H1 (cell line): ENCODE data around the gene TMEM131L. TPM values are rescaled to one million over a fixed set of nuclear protein-coding genes. Genes with fewer than 3 reads are reported as not detected.

Experiments used
- CTCF ChIA-PET: fragments of 300-600 bp; sonication (Branson Sonifier 250); formaldehyde crosslinking; loops from one replicate; lab custom pipeline; 2021; ENCODE audit not compliant: partially characterized antibody; lab: Charles Lee
- POLR2A ChIA-PET: fragments of 300-600 bp; sonication (Branson Sonifier 250); formaldehyde crosslinking; loops from one replicate; lab custom pipeline; 2021; ENCODE audit warnings: inconsistent platforms; ENCODE audit not compliant: partially characterized antibody; lab: Charles Lee
- DNase-seq, 2 experiments: peaks; one replicate each; pipeline versions ENCODE4 v3.0.0 to v3.0.0-alpha.2; 2010 to 2022; ENCODE audit warnings: low spot score in 2 of 2, low read depth in 1 of 2, mixed read lengths in 1 of 2
- FAIRE-seq: peaks from 2 replicates; lab custom pipeline; 2011; peaks lifted over from hg19 to GRCh38; lab: Jason Lieb, UNC
- H2AFZ ChIP-seq: 2 replicates; pipeline ENCODE4 v1.8.1; 2012; ENCODE audit warnings: low read length, inconsistent platforms
- H2AK5ac ChIP-seq: 2 replicates; pipeline ENCODE4 v1.6.1; 2013; ENCODE audit warnings: low read depth, low read length
- H2BK120ac ChIP-seq: replicated peaks from 2 replicates; pipeline ENCODE3; 2013; ENCODE audit warnings: low read depth, low read length, inconsistent platforms
- H2BK12ac ChIP-seq: 2 replicates; pipeline ENCODE4 v1.6.1; 2013; ENCODE audit warnings: low read depth, low read length
- H2BK15ac ChIP-seq: 2 replicates; pipeline ENCODE4 v1.6.1; 2013; ENCODE audit warnings: low read length
- H2BK20ac ChIP-seq: 2 replicates; pipeline ENCODE4 v1.6.1; 2013; ENCODE audit warnings: low read length
- H2BK5ac ChIP-seq: 2 replicates; pipeline ENCODE4 v1.6.1; 2013; ENCODE audit warnings: low read depth, low read length
- H3K14ac ChIP-seq: 2 replicates; pipeline ENCODE4 v1.6.1; 2013; ENCODE audit warnings: inconsistent platforms; ENCODE audit not compliant: insufficient read length
- H3K18ac ChIP-seq: 2 replicates; pipeline ENCODE4 v1.6.1; 2013; ENCODE audit warnings: low read length; ENCODE audit errors: extremely low read depth
- H3K23ac ChIP-seq: 2 replicates; pipeline ENCODE4 v1.6.1; 2013; ENCODE audit warnings: inconsistent platforms; ENCODE audit not compliant: insufficient read length
- H3K23me2 ChIP-seq: 2 replicates; pipeline ENCODE4 v1.6.1; 2013; ENCODE audit warnings: low read depth, low read length
- H3K27ac ChIP-seq: 2 replicates; pipeline ENCODE4 v1.6.1; 2011; ENCODE audit warnings: low read depth, low read length, inconsistent platforms
- H3K27me3 ChIP-seq, 4 experiments: replicated peaks in 1 of 4; 1 replicate in 1 of 4; 2 replicates in 3 of 4; pipeline versions ENCODE4 v1.6.1 to v1.8.1; 2011 to 2013; ENCODE audit warnings: low read length in 3 of 4, mild to moderate bottlenecking in 3 of 4, inconsistent platforms in 2 of 4, mixed read lengths in 2 of 4, moderate library complexity in 1 of 4; ENCODE audit not compliant: control insufficient read depth in 3 of 4, insufficient read depth in 3 of 4; ENCODE audit errors: extremely low read depth in 1 of 4
- H3K36me3 ChIP-seq, 4 experiments: 2 replicates each; pipeline versions ENCODE4 v1.6.1 to v1.8.1; 2011 to 2013; ENCODE audit warnings: mild to moderate bottlenecking in 4 of 4, low read length in 3 of 4, moderate library complexity in 2 of 4, control low read depth in 1 of 4, inconsistent platforms in 1 of 4; ENCODE audit not compliant: insufficient read depth in 4 of 4, control insufficient read depth in 2 of 4
- H3K4ac ChIP-seq: replicated peaks from 2 replicates; pipeline ENCODE3; 2013; ENCODE audit warnings: low read length, low read depth, mixed read lengths, inconsistent platforms; ENCODE audit not compliant: insufficient read length
- H3K4me1 ChIP-seq, 4 experiments: replicated peaks in 1 of 4; 1 replicate in 1 of 4; 2 replicates in 3 of 4; pipeline versions ENCODE4 v1.6.1 to v1.8.1; 2011 to 2013; ENCODE audit warnings: low read length in 3 of 4, inconsistent platforms in 2 of 4, mixed read lengths in 1 of 4; ENCODE audit not compliant: insufficient read depth in 4 of 4, control insufficient read depth in 3 of 4
- H3K4me2 ChIP-seq, 2 experiments: 2 replicates each; pipeline versions ENCODE4 v1.6.1 to v1.8.1; 2011 to 2013; ENCODE audit warnings: low read depth in 2 of 2, low read length in 2 of 2, control low read depth in 1 of 2, inconsistent platforms in 1 of 2, mild to moderate bottlenecking in 1 of 2; ENCODE audit not compliant: insufficient read depth in 1 of 2
- H3K4me3 ChIP-seq, 4 experiments: fragments of 200-600, 300-600 bp in 1 of 4; sonication (generic), shearing (Covaris generic), sonication (Bioruptor Twin) in 1 of 4; 2 replicates each; pipeline versions ENCODE4 v1.5.1 to v1.8.1; 2011 to 2016; ENCODE audit warnings: low read length in 4 of 4, low read depth in 3 of 4, control low read depth in 2 of 4, inconsistent platforms in 2 of 4, mild to moderate bottlenecking in 2 of 4, mixed read lengths in 1 of 4, moderate library complexity in 1 of 4; ENCODE audit not compliant: insufficient read depth in 2 of 4; ENCODE audit errors: extremely low read depth in 1 of 4
- H3K56ac ChIP-seq: replicated peaks from 2 replicates; pipeline ENCODE3; 2013; ENCODE audit warnings: low read depth, mild to moderate bottlenecking, mixed read lengths, low read length, inconsistent platforms; ENCODE audit not compliant: insufficient read length
- H3K79me1 ChIP-seq: 2 replicates; pipeline ENCODE4 v1.6.1; 2013; ENCODE audit warnings: low read depth, low read length, control low read depth
- H3K79me2 ChIP-seq, 2 experiments: 2 replicates each; pipeline versions ENCODE4 v1.6.1 to v1.8.1; 2012 to 2013; ENCODE audit warnings: low read length in 2 of 2, mild to moderate bottlenecking in 2 of 2, inconsistent platforms in 1 of 2; ENCODE audit not compliant: insufficient read depth in 2 of 2, control insufficient read depth in 1 of 2
- H3K9ac ChIP-seq, 4 experiments: replicated peaks in 1 of 4; 1 replicate in 1 of 4; 2 replicates in 3 of 4; pipeline versions ENCODE4 v1.6.1 to v1.8.1; 2011 to 2013; ENCODE audit warnings: low read depth in 3 of 4, low read length in 3 of 4, control low read depth in 2 of 4, mild to moderate bottlenecking in 2 of 4, moderate library complexity in 2 of 4, inconsistent platforms in 1 of 4; ENCODE audit errors: extremely low read depth in 1 of 4
- H3K9me3 ChIP-seq, 2 experiments: 2 replicates each; pipeline versions ENCODE4 v1.6.1 to v1.8.1; 2012 to 2013; ENCODE audit warnings: mild to moderate bottlenecking in 2 of 2, moderate library complexity in 2 of 2, control low read depth in 1 of 2, inconsistent platforms in 1 of 2, low read depth in 1 of 2, low read length in 1 of 2, mixed read lengths in 1 of 2; ENCODE audit not compliant: insufficient read depth in 2 of 2
- H4K20me1 ChIP-seq, 2 experiments: replicated peaks in 1 of 2; 2 replicates each; pipeline versions ENCODE3 to v1.8.1; 2011 to 2013; ENCODE audit warnings: inconsistent platforms in 2 of 2, low read length in 2 of 2, mild to moderate bottlenecking in 1 of 2; ENCODE audit not compliant: insufficient read depth in 2 of 2, control insufficient read depth in 1 of 2
- H4K5ac ChIP-seq: 2 replicates; pipeline ENCODE4 v1.6.1; 2013; ENCODE audit warnings: low read length, low read depth, mixed read lengths, inconsistent platforms; ENCODE audit not compliant: insufficient read length
- H4K8ac ChIP-seq: 2 replicates; pipeline ENCODE4 v1.8.0; 2013; ENCODE audit warnings: mild to moderate bottlenecking, moderate library complexity, low read length, inconsistent platforms; ENCODE audit not compliant: insufficient read depth; ENCODE audit errors: extremely low read depth
- H4K91ac ChIP-seq: replicated peaks from 2 replicates; pipeline ENCODE3; 2013; ENCODE audit warnings: low read length, mixed read lengths, inconsistent platforms; ENCODE audit not compliant: insufficient read length
- BCL11A ChIP-seq, 2 experiments: IDR thresholded peaks; one replicate each; pipeline ENCODE4 v1.6.1; 2011; ENCODE audit warnings: low read depth in 2 of 2, low read length in 2 of 2, mild to moderate bottlenecking in 2 of 2
- BRCA1 ChIP-seq: IDR thresholded peaks from 2 replicates; pipeline ENCODE4 v1.6.1; 2012; ENCODE audit warnings: low read depth, low read length, improper control_type of control experiment
- CHD2 ChIP-seq: IDR thresholded peaks from 2 replicates; pipeline ENCODE4 v1.6.1; 2012; ENCODE audit warnings: low read length, improper control_type of control experiment
- GABPA ChIP-seq: IDR thresholded peaks from 2 replicates; pipeline ENCODE4 v1.6.1; 2011; ENCODE audit warnings: mild to moderate bottlenecking, low read length, moderate library complexity, borderline replicate concordance; ENCODE audit not compliant: insufficient read depth
- HDAC6 ChIP-seq: IDR thresholded peaks from one replicate; pipeline ENCODE4 v1.7.1; 2012; ENCODE audit warnings: low read depth, mild to moderate bottlenecking, inconsistent platforms, low read length, moderate library complexity
- KDM1A ChIP-seq: fragments of 200-600, 300-600 bp; sonication (generic); IDR thresholded peaks from 2 replicates; pipeline ENCODE4 v1.7.1; 2016; ENCODE audit warnings: mild to moderate bottlenecking, low read length, borderline replicate concordance
- RNF2 ChIP-seq: fragments of 200-900, 300-1000 bp; sonication (generic); IDR thresholded peaks from 2 replicates; pipeline ENCODE4 v1.7.1; 2016; ENCODE audit warnings: borderline replicate concordance, low read depth, mild to moderate bottlenecking, antibody characterized with exemption, low read length; ENCODE audit not compliant: poor library complexity, severe bottlenecking; ENCODE audit errors: missing control alignments
- SIRT6 ChIP-seq: IDR thresholded peaks from one replicate; pipeline ENCODE4 v1.7.1; 2012; ENCODE audit warnings: low read length, inconsistent platforms
- WGBS, 2 experiments: shearing (Covaris generic) in 1 of 2; methylation state at CpG; one replicate each; pipeline versions ENCODE4 v1.1.6 to v1.1.7; 2013 to 2015; ENCODE audit warnings: low lambda C conversion rate in 2 of 2, mixed read lengths in 2 of 2, inconsistent platforms in 1 of 2, low coverage in 1 of 2, missing lambda C conversion rate in 1 of 2; ENCODE audit not compliant: insufficient replicate concordance in 2 of 2, insufficient coverage in 1 of 2, insufficient read length in 1 of 2; ENCODE audit errors: extremely low coverage in 1 of 2, missing lambda C conversion rate in 1 of 2; 5-methylcytosine and 5-hydroxymethylcytosine counted together
- polyA plus RNA-seq, 7 experiments: library from polyadenylated mRNA; depleted of rRNA in 3 of 7; stranded (reverse) in 5 of 7; unstranded in 2 of 7; fragments of >200 nt in 5 of 7; fragments of 200-250 nt in 2 of 7; gene quantifications; 1 replicate in 5 of 7; 2 replicates in 1 of 7; 4 replicates in 1 of 7; pipeline versions ENCODE4 v1.2.1 to v1.2.3, GENCODE V29; 2011 to 2013; ENCODE audit warnings: missing spikeins in 2 of 7, mixed read lengths in 2 of 7
- total RNA-seq: library from RNA; stranded (reverse); fragmentation: NEBNext Ultra II Directional; extraction: Animal tissue kit (Norgen Biotek cat#: 25700); gene quantifications from 2 replicates; pipeline ENCODE4 v1.2.1, GENCODE V29; 2021
- TF ChIP-seq, protein P1 (sequence below): IDR thresholded peaks from 2 replicates; pipeline ENCODE4 v1.6.1; 2012; ENCODE audit warnings: low read length, inconsistent platforms

TMEM131L gene
- total and polyA plus RNA-seq, 2 of the 8 experiments (the other 6 are each of a cell fraction or from before 2014, with no cell fraction given): 14.3 to 26.1 TPM

GRCh38 chr4:153497988-153498967, 32.1 kb downstream of the TMEM131L start:
- Histone ChIP-seq H3K4me3 (no peak overlapping the region), H4K5ac (no peak overlapping the region), H3K14ac (no peak overlapping the region), H3K23ac (no peak overlapping the region), H3K4me1 (peaks cover 1 to 13% (median 9%) of the 10 kb centered on the region in 4 experiments; a peak in 5 of 7 replicates), H3K79me2 (peaks cover 0 to 14% of the 10 kb centered on the region in 2 experiments; a peak in 2 of 4 replicates), H2BK120ac (no peak overlapping the region), H3K4me2 (no peak overlapping the region), H2BK15ac (no peak overlapping the region), H3K27me3 (no peaks in the 10 kb centered on the region), H2BK5ac (no peak overlapping the region), H3K27ac (no peak overlapping the region), H2AFZ (no peak overlapping the region), H3K23me2 (no peaks in the 10 kb centered on the region), H4K91ac (no peak overlapping the region), H3K56ac (no peak overlapping the region), H2BK20ac (no peak overlapping the region), H3K36me3 (no peaks in the 10 kb centered on the region), H4K20me1 (peaks cover 0 to 4% of the 10 kb centered on the region in 2 experiments), H2BK12ac (no peak overlapping the region), H4K8ac (no peak overlapping the region), H3K18ac (no peak overlapping the region), H3K4ac (no peak overlapping the region), H2AK5ac (no peak overlapping the region; the same call in 1 of the 2 replicates), H3K9ac (no peak overlapping the region), H3K9me3 (no peaks in the 10 kb centered on the region), H3K79me1 (peaks cover 7% of the 10 kb centered on the region)
- ChIA-PET CTCF (interaction anchor here (1.0 to 1.9 kb wide), 4 partner anchors 9 to 65 kb away, joined by 4 to 9 read pairs (median 7); no protein-coding TSS in a partner anchor), POLR2A (interaction anchor here (0.8 to 2.4 kb wide), 4 partner anchors 9 to 32 kb away, joined by 3 to 8 read pairs (median 3); partner anchors contain the start of gene TMEM131L)
- DNase-seq: peak in 1 of 2 experiments; percentile 41
- TF ChIP-seq SIRT6 (no peak), GABPA (no peak), BRCA1 (no peak), KDM1A (no peak), RNF2 (no peak), BCL11A (IDR thresholded peaks at IDR 0.05; ENCODE audit: low read depth in 2 of 2, low read length in 2 of 2) (no peak), HDAC6 (no peak), CHD2 (no peak)
- TF ChIP-seq, protein P1, sequence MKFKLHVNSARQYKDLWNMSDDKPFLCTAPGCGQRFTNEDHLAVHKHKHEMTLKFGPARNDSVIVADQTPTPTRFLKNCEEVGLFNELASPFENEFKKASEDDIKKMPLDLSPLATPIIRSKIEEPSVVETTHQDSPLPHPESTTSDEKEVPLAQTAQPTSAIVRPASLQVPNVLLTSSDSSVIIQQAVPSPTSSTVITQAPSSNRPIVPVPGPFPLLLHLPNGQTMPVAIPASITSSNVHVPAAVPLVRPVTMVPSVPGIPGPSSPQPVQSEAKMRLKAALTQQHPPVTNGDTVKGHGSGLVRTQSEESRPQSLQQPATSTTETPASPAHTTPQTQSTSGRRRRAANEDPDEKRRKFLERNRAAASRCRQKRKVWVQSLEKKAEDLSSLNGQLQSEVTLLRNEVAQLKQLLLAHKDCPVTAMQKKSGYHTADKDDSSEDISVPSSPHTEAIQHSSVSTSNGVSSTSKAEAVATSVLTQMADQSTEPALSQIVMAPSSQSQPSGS: no peak
- WGBS, 2 experiments: 84% methylated on average over 9 of the region's 9 CpGs; no CpG with 5 or more reads in 1 of the 2 experiments
- FAIRE-seq: no peak
